AG10803 (cell line): ENCODE measurements around the gene TXNRD2.
A peak's percentile ranks its signal among the peaks of the same experiment; 100 is the strongest.

Source experiments
- DNase-seq: peaks from one replicate; pipeline ENCODE4 v3.0.0; 2010; ENCODE audit warnings: low read depth
- H3K4me3 ChIP-seq: 2 replicates; pipeline ENCODE4 v1.5.1; 2011; ENCODE audit warnings: mild to moderate bottlenecking, low read length, control low read depth
- TF ChIP-seq, protein P1 (sequence below): conservative IDR thresholded peaks from 2 replicates; pipeline ENCODE4 v1.5.1; 2011; ENCODE audit warnings: mild to moderate bottlenecking, low read length, control low read depth, inconsistent platforms

TXNRD2 gene

GRCh38 chr22:19879246-19879570 is 62.4 kb downstream of the TXNRD2 start:
- peak overlapping the region; percentile 35 for H3K4me3 ChIP-seq
- DNase-seq: no peak
- TF ChIP-seq, protein P1, sequence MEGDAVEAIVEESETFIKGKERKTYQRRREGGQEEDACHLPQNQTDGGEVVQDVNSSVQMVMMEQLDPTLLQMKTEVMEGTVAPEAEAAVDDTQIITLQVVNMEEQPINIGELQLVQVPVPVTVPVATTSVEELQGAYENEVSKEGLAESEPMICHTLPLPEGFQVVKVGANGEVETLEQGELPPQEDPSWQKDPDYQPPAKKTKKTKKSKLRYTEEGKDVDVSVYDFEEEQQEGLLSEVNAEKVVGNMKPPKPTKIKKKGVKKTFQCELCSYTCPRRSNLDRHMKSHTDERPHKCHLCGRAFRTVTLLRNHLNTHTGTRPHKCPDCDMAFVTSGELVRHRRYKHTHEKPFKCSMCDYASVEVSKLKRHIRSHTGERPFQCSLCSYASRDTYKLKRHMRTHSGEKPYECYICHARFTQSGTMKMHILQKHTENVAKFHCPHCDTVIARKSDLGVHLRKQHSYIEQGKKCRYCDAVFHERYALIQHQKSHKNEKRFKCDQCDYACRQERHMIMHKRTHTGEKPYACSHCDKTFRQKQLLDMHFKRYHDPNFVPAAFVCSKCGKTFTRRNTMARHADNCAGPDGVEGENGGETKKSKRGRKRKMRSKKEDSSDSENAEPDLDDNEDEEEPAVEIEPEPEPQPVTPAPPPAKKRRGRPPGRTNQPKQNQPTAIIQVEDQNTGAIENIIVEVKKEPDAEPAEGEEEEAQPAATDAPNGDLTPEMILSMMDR: no peak

DNA sequence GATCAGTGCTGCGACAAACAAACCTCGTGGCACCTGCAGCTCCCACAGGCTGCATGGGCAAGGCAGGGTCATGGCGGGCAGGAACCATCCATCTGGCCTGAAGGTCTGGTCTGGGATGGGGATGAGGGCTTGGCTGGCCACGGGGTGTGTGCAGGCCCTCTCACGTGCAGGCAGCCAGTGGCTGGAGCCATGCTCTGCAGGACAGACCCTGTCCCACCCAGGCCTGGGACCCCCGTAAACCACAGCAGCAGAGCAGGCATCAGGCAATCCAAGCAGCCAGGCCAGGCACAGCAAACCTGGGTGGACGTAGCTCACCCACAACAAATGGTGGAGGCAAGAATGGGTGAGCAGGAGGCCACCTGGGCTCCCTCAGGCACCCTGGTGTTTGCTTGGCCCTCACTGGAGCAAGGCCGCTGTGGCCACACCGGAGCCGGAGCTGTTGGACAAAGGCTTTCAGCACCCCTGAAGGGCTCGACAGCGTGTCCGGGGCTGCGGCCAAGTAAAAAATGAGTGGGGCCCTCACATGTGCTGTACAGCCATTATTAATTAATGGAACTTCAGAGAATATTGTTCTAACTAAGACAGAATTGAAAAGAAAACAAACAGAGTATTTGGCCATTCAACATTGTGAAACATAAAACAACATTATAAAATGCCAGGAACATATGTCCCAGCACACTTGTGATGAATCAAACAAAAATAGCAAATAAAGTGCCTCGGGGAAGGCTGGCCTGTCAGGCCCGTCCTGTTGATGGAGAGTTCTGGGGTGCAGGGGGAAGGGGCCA is 63.0 kb downstream of the TXNRD2 start:
- DNase-seq: peak; percentile 61
- H3K4me3 ChIP-seq: peak overlapping the region; percentile 35
- TF ChIP-seq, protein P1: no peak

DNA sequence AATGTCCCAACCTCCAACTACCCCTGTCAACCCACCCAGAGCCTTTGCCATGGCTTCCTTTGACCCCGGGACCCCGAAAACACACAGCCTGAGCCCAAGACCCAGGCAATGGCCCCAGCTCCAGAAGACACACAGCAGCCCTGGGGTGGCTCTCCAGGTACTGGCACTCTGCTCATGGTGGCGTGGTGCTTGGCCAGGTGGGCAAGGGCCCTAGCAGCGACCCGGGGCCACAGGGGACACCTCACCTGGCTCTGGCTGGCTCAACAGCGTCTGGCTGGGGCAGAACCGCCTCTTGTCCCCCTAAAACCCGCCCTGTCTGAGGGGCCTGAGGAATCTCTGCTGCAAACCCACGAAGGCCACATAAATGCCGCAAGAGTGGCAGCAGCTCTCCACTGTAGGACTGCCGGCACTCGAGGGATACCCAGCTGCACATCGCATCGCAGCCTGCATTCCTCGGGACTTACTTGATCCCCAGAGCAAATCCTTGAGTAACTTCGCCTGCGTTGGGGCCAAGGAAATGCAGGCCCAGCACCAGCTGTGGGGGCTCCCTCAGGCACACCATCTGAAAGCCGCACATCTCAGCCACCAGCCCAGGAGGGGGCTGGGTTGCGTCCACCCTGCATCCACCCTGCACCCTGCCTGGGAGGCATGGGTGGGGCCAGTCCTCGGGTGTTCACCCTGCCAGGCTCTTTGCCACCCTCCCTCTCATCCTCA is 63.8 kb downstream of the TXNRD2 start:
- no peak overlapping the region for H3K4me3 ChIP-seq
- DNase-seq: peak; percentile 64
- TF ChIP-seq, protein P1: no peak

DNA sequence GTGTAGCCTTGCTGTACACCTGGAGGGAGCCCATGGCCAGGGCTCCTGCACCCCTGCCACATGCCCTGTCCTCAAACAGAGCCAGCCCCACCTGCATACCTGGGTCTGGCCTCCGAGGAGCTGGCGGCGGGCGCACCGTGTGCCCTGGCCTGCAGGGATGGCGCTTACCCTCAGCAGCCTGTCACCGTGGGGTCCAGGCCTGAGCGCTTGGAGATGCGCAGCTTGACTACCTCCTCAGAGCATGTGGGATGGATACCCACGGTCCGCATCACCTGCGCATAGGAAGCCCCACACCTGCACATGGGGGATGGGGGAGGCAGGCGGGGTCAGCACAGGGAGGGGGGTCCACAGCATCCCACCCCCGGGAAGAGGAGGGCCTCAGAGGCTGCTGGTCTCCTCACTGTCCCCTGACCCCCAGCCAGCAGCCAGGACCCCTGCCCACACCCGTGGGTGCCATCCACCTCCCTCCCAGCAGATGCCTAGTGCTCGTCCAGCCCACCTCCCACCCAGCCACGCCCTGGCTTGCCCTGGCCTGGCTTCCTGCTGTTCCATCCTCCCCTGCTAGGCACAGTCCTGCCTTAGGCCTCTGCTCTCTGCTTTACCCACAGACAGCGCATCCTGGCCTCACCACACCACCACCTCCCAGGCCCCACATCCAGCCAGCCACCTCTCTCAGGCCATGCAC is 64.5 kb downstream of the TXNRD2 start:
- TF ChIP-seq, protein P1: no peak
- no peak overlapping the region for H3K4me3 ChIP-seq
- DNase-seq: no peak

GRCh38 chr22:19876314-19876940 is 65.2 kb downstream of the TXNRD2 start:
- TF ChIP-seq, protein P1: no peak
- H3K4me3 ChIP-seq: no peak overlapping the region
- DNase-seq: no peak

DNA sequence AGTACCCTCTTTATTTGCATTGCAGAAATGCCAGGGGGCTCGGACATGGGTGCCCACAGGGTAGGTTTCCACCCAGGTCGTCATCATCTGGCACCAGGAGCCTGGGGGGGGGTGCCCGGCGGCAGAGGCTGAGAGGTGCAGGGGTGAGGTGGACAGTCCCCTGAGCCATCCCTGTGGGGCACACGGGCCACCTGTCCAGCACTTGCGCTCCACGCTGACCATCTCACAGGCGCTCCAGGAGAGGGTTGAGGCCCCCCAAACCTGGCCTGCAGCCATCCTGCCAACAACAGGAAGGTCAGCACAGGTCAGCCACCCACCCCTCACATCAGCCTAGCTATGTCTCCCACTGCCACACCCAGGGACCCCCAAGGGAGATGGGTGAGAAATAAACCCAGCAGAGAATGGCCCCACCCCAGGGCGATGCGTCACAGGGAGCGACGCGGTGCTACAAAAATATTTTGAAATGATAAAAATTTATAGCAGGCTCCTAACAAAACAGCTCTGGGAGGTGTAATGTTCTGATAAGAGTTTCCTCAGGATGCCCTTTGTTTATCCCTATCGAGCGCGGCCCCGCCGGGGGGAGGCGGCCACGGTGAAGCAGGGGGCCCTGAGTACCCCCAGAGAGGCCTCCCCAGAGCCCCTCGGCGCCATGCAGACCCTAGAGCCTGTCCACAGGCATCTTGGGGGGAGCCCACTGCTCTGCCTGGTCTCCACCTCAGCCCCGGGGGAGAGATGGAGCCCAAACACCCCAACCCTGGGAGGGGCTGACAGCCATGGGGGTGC is 65.9 kb downstream of the TXNRD2 start:
- TF ChIP-seq, protein P1: no peak
- no peak for DNase-seq

More for the DNA sequence above, 65.9 kb downstream of the TXNRD2 start:
- H3K4me3 ChIP-seq: no peak overlapping the region
